ENCODE data around the gene DST. TPM values are rescaled to one million over a fixed set of nuclear protein-coding genes. Genes with fewer than 3 reads are reported as not detected.

Gene DST
- total RNA-seq, 2 donors from 2014 or later, result 101 to 113 TPM

DNA sequence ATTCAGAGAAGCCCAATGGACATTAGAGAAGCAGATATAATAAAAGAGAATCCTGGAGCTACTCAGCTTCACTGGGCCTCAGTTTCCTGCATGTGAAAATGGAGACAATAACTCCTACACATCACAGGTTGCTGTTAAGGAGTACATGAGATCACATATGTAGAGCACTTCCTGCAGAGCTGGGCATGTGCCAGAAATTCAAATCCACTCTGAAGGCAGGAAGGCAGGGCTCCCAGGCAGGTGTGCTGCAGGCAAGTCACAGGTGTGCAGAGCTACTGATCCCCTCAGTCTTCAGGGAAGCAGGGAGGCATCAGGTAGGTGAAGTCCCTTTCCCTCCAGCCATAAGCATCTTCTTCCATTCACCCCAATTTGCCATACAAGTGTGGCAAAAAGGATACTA is 48.0 kb downstream of the DST start:
- no peak overlapping the region for H3K27ac Mint-ChIP-seq
- H3K4me1 Mint-ChIP-seq, result no peaks in the 10 kb centered on the region
- Histone ChIP-seq H3K36me3 (ENCODE audit: control insufficient read depth, insufficient read depth, low read length) (peaks cover 70% of the 10 kb centered on the region), H3K9me3 (ENCODE audit: control insufficient read depth, low read length) (no peaks in the 10 kb centered on the region), H3K4me1 (ENCODE audit: control insufficient read depth, insufficient read depth, low read length) (no peaks in the 10 kb centered on the region), H3K9ac (ENCODE audit: extremely low read depth, low read length, poor library complexity, severe bottlenecking) (no peak overlapping the region), H3K27ac (ENCODE audit: low read depth, low read length) (no peak overlapping the region), H3K27me3 (ENCODE audit: control insufficient read depth, insufficient read depth, low read length, poor library complexity, severe bottlenecking) (no peaks in the 10 kb centered on the region), H3K4me3 (ENCODE audit: low read length) (no peak overlapping the region)
- H3K9me3 Mint-ChIP-seq, result no peaks in the 10 kb centered on the region
- peaks cover 49% of the 10 kb centered on the region for H3K36me3 Mint-ChIP-seq (ENCODE audit: low read depth)
- no peak for DNase-seq
- no peak for TF ChIP-seq CTCF (conservative IDR thresholded peaks at IDR 0.05)
- H3K4me3 Mint-ChIP-seq, result no peak overlapping the region
- H3K27me3 Mint-ChIP-seq (ENCODE audit: insufficient read depth), result no peaks in the 10 kb centered on the region

DNA sequence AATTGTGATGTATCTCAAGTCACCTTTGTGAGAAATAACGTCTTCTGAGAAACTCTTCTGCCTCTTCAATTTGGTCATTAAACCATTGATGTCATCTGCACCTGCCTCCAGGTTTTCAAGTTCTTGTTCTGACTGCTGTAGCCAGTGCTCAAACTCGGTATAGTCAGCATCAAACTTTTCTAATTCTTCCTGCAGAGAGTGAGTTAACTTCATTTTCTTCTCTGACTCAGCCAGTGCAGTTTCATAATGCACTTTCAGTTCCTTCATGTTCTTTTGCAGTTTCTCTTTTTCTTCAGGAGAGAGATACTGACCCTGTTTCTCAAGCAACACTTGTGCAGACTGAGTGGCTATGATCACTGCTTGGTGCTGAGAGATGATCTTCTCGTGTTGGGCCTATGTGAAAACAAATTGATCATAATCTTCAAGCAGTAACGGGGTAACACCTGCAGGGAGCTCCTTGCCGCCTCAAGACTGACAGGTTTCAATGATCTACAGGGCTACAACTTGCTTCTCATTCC is 48.8 kb downstream of the DST start:
- DNase-seq, result no peak
- no peaks in the 10 kb centered on the region for H3K9me3 ChIP-seq (ENCODE audit: control insufficient read depth, low read length)
- Mint-ChIP-seq H3K9me3 (no peaks in the 10 kb centered on the region), H3K4me3 (no peak overlapping the region), H3K36me3 (ENCODE audit: low read depth) (peaks cover 54% of the 10 kb centered on the region), H3K4me1 (no peaks in the 10 kb centered on the region), H3K27me3 (ENCODE audit: insufficient read depth) (no peaks in the 10 kb centered on the region), H3K27ac (no peak overlapping the region)
- H3K4me1 ChIP-seq (ENCODE audit: control insufficient read depth, insufficient read depth, low read length), result no peaks in the 10 kb centered on the region
- no peak overlapping the region for H3K9ac ChIP-seq (ENCODE audit: extremely low read depth, low read length, poor library complexity, severe bottlenecking)
- WGBS, 2 experiments (ENCODE audit: insufficient coverage in 1 of 2, insufficient read length in 1 of 2), result 91 to 92% methylated on average over 5 of the region's 5 CpGs
- peaks cover 71% of the 10 kb centered on the region for H3K36me3 ChIP-seq (ENCODE audit: control insufficient read depth, insufficient read depth, low read length)
- H3K27me3 ChIP-seq (ENCODE audit: control insufficient read depth, insufficient read depth, low read length, poor library complexity, severe bottlenecking), result no peaks in the 10 kb centered on the region
- H3K4me3 ChIP-seq (ENCODE audit: low read length), result no peak overlapping the region
- H3K27ac ChIP-seq (ENCODE audit: low read depth, low read length), result no peak overlapping the region
- no peak for TF ChIP-seq CTCF (conservative IDR thresholded peaks at IDR 0.05)

- no peaks in the 10 kb centered on the region for H3K27me3 Mint-ChIP-seq (ENCODE audit: insufficient read depth)
- Histone ChIP-seq H3K4me3 (ENCODE audit: low read length) (no peak overlapping the region), H3K9me3 (ENCODE audit: control insufficient read depth, low read length) (no peaks in the 10 kb centered on the region), H3K36me3 (ENCODE audit: control insufficient read depth, insufficient read depth, low read length) (peaks cover 5% of the 10 kb centered on the region), H3K9ac (ENCODE audit: extremely low read depth, low read length, poor library complexity, severe bottlenecking) (no peak overlapping the region), H3K27me3 (ENCODE audit: control insufficient read depth, insufficient read depth, low read length, poor library complexity, severe bottlenecking) (no peaks in the 10 kb centered on the region), H3K27ac (ENCODE audit: low read depth, low read length) (no peak overlapping the region), H3K4me1 (ENCODE audit: control insufficient read depth, insufficient read depth, low read length) (no peaks in the 10 kb centered on the region)
- WGBS, 2 experiments (ENCODE audit: insufficient coverage in 1 of 2, insufficient read length in 1 of 2), result 91 to 100% methylated on average over 1 to 2 of the region's 3 CpGs
- peaks cover 9% of the 10 kb centered on the region for H3K9me3 Mint-ChIP-seq
- no peaks in the 10 kb centered on the region for H3K4me1 Mint-ChIP-seq
- H3K27ac Mint-ChIP-seq, result no peak overlapping the region
- no peak overlapping the region for H3K4me3 Mint-ChIP-seq
- DNase-seq, result no peak
- TF ChIP-seq CTCF (conservative IDR thresholded peaks at IDR 0.05), result no peak
- peaks cover 27% of the 10 kb centered on the region for H3K36me3 Mint-ChIP-seq (ENCODE audit: low read depth)
These were observed 60.5 kb downstream of the DST start for GRCh38 chr6:56582236-56582635.

Data from endodermal cell (in vitro differentiated cells).